Activated CD4-positive, CD25-positive, alpha-beta regulatory T cell treated with anti-CD3 and anti-CD28 coated beads, Interleukin-2, amount 50 U/mL, for 16 hours (primary cell): ENCODE results near the gene PRSS33.

Experiments
- DNase-seq: peaks from one replicate; pipeline ENCODE4 v3.0.0-alpha.2; 2020; ENCODE audit warnings: low read depth, low spot score

PRSS33 gene

DNA sequence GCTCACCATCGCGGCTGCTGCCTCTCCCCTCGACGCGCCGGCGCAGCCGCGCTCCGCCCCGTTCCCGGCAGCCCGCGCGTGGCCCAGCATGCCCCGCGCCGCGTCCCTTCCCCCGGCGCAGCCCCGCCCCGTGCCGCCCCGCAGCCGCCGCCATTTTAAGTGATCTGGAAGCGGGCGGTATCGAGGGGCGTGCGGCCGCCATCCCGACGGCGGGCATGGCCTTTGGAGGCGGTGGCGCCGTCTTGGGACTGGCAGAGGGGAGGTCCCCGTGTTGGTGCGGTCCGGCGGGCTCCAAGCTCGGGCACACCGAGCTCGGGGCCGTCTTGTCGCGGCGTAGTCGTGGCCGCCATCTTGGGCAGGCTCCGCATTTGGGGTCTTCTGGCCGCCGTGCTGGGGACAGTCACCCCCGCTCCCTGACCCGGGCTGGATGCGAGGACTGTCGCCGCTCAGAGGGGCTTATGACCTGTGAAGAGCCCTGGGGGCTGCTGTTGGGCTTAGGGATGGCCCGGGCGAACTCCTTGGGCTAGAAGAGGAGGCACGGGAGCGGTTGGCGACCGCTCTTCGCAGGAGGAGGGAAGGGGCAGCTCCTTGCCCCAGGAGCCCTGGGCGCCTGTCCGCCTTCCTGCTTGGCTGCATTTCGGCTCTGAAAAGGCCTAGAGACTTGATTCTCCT lies 10.0 kb downstream of the PRSS33 start, which contains the start of gene ELOB:
Gene ELOB, minus strand, starts transcription at position 50 of the 672 bp plus-strand sequence. Its CDS starts 41 bp downstream, at position 9.
- peak; percentile 82 for DNase-seq

- DNase-seq = no peak
These were observed 10.7 kb downstream of the PRSS33 start for GRCh38 chr16:2776500-2777139.

DNA sequence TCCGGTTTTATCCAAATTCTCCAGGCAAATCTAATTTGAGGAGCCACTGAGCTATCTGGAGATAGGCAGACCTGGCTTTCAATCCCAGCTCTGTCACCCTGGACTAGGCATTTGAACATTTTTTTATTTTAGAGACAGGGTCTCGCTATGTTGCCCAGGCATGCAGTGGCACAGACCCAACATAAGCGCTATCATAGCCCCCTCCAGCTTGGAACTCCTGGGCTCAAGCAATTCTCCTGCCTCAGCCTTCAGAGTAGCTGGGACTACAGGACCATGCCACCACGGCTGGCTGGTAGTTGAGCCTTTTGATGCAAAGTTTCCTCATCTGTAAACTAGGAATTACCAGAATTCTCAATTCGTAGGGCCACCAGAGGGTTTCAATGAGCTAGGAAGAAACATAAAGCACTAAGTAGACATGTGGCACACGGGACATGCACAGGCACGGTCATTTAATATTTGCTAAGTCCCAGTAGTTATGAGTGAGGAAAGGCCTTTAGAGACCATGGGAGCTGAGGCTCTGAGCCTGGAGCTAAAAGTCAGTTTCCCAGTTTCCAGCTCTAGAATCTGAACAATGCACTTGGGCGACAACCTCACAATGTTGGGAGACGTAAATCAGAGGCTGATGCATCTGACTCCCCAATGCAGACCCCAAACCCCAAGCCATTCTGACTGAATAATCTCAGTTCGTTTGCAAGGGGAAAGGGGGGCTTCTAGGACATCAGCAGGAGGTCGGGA lies 11.4 kb downstream of the PRSS33 start:
- no peak for DNase-seq

DNA sequence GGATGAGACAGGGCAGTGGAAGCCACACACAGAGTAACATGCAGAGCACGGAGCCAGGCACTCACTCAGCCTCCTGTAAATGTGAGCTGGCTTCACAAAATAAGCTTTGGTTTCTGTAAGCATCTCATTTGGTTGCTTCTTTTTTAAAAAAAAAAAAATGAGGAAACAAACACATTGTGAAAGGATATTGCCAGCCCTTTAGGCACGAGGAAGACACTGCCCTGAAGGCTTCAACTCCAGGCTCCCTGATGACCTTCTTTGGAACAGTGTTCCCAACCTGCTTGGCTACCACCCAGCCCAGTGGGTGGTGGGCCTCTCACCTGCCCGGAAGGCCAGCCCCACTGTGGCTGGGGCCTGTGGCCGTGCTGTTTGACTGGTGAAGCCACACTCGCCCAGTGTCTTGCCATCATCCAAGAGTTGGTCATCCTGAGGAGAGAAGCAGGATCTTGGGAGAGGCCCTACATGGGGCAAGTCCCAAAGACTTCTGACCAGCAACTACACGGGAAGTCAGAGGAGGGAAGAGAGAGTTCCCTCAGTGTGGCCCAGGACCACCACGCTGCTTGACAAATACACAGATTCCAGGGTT lies 12.1 kb downstream of the PRSS33 start:
- DNase-seq = no peak

GRCh38 chr16:2774161-2774891 lies 13.0 kb downstream of the PRSS33 start:
- no peak for DNase-seq

DNA sequence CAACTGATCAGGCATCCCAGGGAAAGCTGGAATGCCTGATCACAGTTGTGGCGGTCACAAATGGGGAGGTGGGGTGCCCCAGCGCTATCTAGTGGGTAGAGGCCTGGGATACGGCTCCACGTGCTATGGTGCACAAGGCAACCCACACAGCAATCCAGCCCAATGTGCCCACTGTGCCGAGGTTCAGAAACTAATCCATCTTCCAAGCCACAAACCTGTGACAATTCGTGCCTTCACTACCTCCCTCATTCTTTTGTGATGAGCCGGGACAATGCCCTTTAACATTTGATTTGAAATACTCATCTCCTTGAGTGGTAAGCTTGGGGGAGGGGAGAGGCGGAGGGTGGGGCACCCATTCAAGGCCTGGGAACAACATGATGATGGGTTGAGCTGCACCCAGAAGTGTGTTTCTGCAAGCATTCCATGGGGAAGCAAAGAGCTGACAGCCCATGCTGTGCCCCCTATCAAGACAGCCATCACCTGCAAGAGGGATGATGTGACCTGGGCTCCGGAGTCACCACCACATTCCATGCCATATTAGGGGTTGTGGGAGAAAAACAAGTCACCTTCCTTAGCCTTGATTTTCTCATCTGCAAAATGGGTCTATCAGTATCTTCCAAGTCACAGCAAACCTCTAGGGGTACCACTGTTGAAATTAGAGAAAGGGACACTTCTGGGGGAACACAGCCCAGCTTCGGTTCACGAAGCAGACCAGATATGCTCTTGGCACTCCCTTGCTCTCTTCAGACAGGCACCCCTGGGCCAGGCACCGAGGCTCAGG lies 14.0 kb downstream of the PRSS33 start:
- DNase-seq = no peak

DNA sequence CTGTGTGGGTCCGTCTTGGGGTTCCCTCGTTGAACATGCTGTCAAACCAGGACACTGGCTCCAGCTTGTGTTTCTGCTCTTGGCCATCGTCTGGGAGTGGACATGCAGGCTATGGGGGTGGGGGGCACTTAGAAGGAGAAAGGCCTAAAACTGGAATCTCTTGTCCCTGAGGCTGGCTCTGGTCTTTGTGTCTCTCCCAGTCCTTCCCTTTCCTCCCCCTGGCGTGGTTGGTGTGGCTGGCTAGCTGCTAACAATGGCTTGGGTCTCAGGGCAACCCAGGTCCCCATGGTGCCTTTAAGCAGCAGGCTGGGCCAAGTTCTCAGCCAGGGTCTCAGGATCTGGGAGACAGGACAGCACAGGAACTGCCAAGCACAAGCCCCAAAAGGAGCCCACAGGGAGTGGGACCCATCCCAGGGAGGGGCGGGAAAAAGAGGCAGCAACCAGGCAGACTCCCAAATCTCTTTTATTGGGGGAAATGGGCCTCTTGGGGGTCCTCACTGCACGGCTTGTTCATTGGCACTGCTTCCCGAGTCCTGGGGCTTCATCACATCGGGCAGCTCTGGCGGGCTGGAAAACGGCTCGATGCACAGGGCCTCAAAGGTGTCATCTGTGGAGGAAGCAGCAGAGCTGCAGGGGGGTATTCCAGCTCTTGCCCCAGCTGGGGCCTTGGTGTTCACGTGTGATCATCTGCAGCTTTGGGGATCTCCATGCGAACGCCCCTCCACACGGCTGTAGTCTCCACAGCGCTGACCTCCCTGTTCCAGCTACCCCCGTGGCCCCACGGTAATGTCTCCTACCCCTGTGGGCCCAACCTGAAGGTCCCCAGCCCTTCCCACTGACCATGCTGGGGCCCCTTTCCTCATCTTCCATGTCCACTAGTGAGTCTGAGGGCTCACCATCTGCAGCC lies 15.6 kb downstream of the PRSS33 start:
- DNase-seq = no peak

GRCh38 chr16:2770057-2770951 lies 17.1 kb downstream of the PRSS33 start:
- DNase-seq = no peak

DNA sequence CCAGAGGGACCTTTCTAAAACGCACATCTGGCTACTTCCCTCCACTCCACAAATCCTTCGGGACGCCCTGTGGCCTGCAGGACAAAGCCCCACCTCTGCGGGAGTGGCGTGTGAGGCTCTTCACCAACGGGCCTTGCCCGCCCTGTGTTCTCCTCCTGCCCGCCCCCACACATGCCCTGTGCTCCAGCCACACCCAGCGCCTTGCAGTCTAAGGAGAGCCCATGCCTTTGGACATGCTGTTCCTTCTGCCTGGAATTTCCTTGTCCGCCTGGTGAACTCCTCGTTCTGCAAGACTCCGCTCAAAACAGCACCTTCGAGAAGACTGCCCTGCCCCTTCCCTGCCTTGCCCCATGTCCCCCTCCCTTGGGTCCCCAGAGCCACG lies 17.7 kb downstream of the PRSS33 start:
- no peak for DNase-seq

DNA sequence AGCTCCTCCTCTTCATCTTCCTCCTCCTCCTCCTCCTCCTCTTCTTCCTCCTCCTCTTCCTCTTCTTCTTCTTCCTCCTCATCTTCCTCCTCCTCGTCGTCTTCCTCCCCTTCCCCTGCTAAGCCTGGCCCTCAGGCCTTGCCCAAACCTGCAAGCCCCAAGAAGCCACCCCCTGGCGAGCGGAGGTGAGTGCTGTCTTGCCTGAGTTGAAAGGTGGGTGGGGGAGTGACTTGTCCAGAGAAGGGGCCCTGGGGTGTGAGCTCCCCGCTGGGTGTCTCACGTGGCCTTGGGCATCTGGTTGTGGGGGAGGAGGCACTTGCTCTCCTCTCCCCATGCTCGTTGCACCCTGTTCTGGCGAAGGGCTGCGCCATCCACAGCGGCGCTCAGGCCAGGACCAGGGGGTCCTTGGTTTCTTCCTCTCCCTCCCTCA lies 18.2 kb downstream of the PRSS33 start:
- DNase-seq = no peak

DNA sequence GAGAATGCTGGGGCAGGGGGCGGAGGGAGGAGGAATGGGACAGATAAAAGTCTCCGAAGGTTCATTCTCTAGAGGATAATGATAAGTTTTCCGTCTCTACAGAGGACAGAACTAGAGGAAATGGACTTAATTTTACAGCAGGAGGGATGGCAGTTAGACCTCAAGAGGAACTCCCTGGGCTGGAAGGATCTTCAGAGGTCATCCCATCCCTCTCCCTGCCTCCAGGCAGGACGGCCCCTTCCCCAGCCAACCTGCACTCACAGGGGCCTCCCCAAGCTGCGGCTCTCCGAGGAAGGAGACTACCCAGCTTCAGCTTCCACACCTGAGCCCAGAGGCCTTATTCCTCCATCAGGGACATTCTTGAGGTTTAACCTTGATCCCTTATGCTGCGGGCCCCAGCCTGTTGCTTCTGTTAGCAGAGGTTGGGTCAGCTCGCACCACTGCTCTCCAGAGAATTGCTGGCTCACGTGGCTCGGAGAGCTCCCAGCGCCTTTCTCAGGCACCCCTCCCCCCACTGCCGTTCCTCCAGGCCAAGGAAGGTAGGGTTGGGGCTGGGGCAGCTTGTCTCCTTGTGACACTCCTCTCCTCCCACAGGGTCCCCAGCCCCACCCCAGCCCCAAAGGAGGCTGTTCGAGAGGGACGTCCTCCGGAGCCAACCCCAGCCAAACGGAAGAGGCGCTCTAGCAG lies 18.8 kb downstream of the PRSS33 start:
- no peak for DNase-seq

- DNase-seq = no peak
These were observed 19.5 kb downstream of the PRSS33 start for GRCh38 chr16:2767891-2768290.

GRCh38 chr16:2767140-2767731 lies 20.1 kb downstream of the PRSS33 start:
- no peak for DNase-seq

GRCh38 chr16:2766430-2767139 lies 20.8 kb downstream of the PRSS33 start:
- no peak for DNase-seq

DNA sequence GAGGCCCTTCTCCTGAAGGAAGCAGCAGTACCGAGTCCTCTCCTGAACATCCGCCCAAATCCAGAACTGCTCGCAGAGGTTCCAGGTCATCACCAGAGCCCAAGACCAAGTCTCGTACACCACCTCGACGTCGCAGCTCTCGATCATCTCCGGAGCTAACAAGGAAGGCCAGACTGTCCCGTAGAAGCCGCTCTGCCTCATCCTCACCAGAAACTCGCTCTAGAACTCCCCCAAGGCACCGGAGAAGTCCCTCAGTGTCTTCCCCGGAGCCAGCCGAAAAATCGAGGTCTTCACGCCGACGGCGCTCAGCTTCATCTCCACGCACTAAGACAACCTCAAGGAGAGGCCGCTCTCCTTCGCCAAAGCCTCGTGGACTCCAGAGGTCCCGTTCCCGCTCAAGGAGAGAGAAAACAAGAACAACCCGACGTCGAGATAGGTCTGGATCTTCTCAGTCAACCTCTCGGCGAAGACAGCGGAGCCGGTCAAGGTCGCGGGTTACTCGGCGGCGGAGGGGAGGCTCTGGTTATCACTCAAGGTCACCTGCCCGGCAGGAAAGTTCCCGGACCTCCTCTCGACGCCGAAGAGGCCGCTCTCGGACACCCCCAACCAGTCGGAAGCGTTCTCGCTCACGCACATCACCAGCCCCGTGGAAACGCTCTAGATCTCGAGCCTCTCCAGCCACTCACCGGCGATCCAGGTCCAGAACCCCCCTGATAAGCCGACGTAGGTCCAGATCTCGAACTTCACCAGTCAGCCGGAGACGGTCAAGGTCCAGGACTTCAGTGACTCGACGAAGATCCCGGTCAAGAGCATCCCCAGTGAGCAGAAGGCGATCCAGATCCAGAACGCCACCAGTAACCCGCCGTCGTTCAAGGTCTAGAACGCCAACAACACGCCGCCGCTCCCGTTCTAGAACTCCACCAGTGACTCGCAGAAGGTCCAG lies 21.6 kb downstream of the PRSS33 start:
- no peak for DNase-seq

- DNase-seq = no peak
These were observed 22.6 kb downstream of the PRSS33 start for GRCh38 chr16:2764718-2765117.
